ENCODE results near the gene ACAD8. TPM values are rescaled to one million over a fixed set of nuclear protein-coding genes. Genes with fewer than 3 reads are reported as not detected.

ACAD8 gene
- polyA plus RNA-seq, 1 donor from 2014 or later, result 68.8 TPM

DNA sequence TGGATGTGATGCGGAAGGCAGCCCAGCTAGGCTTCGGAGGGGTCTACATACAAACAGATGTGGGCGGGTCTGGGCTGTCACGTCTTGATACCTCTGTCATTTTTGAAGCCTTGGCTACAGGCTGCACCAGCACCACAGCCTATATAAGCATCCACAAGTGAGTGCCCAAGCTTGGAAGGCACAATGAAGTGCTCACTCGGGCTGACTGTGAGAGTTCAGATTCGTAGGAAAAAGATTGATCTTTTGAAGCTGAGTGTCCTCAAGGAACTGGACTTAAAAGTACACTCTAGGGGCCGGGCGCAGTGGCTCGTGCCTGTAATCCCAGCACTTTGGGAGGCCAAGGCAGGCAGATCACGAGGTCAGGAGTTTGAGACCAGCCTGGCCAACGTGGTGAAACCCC, 3.7 kb downstream of the ACAD8 start:
- no peaks in the 10 kb centered on the region for H3F3A ChIP-seq (ENCODE audit: insufficient read depth, low read length, poor library complexity, severe bottlenecking)

DNA sequence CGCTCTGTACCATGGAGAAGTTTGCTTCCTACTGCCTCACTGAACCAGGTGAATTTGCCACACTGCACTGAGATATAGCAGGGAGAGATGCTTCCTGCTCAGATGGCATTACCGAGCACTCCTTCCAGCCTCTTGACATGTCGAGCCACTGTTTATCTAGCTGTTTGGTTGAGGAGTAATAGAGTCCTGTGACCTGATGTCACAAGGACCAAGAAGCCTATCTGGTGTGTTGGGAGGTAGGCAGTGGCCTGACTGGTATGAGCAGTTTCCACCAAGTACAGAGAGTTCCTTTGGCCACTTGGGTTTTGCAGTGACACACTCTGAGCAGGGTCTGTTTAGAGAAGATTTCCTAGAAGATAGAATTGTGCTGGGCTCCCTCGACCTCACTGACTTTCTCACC, 5.2 kb downstream of the ACAD8 start:
- H3K4me2 ChIP-seq (ENCODE audit: low read length), result no peak overlapping the region
- no peaks in the 10 kb centered on the region for H3K36me3 ChIP-seq (ENCODE audit: insufficient read depth, low read length)
- H3K4me3 ChIP-seq (ENCODE audit: low read length), result no peak overlapping the region
- H3K27ac ChIP-seq (ENCODE audit: low read length), result no peak overlapping the region
- H2AFZ ChIP-seq (ENCODE audit: low read depth, low read length), result no peak overlapping the region
- TF ChIP-seq POLR2AphosphoS5 (IDR thresholded peaks at IDR 0.05) (no peak), EZH2 (IDR thresholded peaks at IDR 0.05; ENCODE audit: borderline replicate concordance, insufficient read depth, low read length, poor library complexity, severe bottlenecking) (no peak), SMC3 (conservative IDR thresholded peaks at IDR 0.05; ENCODE audit: poor library complexity) (no peak), EP300 (conservative IDR thresholded peaks at IDR 0.05; ENCODE audit: poor library complexity, severe bottlenecking) (no peak), RAD21 (conservative IDR thresholded peaks at IDR 0.05) (no peak), TAF1 (IDR thresholded peaks at IDR 0.05; ENCODE audit: low read depth) (no peak), MXI1 (conservative IDR thresholded peaks at IDR 0.05; ENCODE audit: poor library complexity, severe bottlenecking) (no peak), CTCF (IDR thresholded peaks at IDR 0.05; ENCODE audit: poor library complexity, severe bottlenecking) (no peak)
- TF ChIP-seq, protein P1, sequence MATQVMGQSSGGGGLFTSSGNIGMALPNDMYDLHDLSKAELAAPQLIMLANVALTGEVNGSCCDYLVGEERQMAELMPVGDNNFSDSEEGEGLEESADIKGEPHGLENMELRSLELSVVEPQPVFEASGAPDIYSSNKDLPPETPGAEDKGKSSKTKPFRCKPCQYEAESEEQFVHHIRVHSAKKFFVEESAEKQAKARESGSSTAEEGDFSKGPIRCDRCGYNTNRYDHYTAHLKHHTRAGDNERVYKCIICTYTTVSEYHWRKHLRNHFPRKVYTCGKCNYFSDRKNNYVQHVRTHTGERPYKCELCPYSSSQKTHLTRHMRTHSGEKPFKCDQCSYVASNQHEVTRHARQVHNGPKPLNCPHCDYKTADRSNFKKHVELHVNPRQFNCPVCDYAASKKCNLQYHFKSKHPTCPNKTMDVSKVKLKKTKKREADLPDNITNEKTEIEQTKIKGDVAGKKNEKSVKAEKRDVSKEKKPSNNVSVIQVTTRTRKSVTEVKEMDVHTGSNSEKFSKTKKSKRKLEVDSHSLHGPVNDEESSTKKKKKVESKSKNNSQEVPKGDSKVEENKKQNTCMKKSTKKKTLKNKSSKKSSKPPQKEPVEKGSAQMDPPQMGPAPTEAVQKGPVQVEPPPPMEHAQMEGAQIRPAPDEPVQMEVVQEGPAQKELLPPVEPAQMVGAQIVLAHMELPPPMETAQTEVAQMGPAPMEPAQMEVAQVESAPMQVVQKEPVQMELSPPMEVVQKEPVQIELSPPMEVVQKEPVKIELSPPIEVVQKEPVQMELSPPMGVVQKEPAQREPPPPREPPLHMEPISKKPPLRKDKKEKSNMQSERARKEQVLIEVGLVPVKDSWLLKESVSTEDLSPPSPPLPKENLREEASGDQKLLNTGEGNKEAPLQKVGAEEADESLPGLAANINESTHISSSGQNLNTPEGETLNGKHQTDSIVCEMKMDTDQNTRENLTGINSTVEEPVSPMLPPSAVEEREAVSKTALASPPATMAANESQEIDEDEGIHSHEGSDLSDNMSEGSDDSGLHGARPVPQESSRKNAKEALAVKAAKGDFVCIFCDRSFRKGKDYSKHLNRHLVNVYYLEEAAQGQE (IDR thresholded peaks at IDR 0.05; ENCODE audit: borderline replicate concordance), result no peak
- H3K27me3 ChIP-seq (ENCODE audit: insufficient read depth, low read depth, low read length), result no peaks in the 10 kb centered on the region
- H4K20me1 ChIP-seq (ENCODE audit: insufficient read depth), result no peaks in the 10 kb centered on the region
- H3K9me2 ChIP-seq (ENCODE audit: insufficient read depth, low read length), result no peaks in the 10 kb centered on the region
- H3K9me3 ChIP-seq (ENCODE audit: low read length), result no peaks in the 10 kb centered on the region
- H3K9ac ChIP-seq (ENCODE audit: low read length), result no peak overlapping the region
- H3K79me2 ChIP-seq (replicated peaks; ENCODE audit: insufficient read depth, low read length), result peaks cover 10% of the 10 kb centered on the region
- no peaks in the 10 kb centered on the region for H3F3A ChIP-seq (ENCODE audit: insufficient read depth, low read length, poor library complexity, severe bottlenecking)

More for the DNA sequence above, 3.7 kb downstream of the ACAD8 start:
- Histone ChIP-seq H3K79me2 (replicated peaks; ENCODE audit: insufficient read depth, low read length) (peaks cover 10% of the 10 kb centered on the region), H3K36me3 (ENCODE audit: insufficient read depth, low read length) (no peaks in the 10 kb centered on the region), H3K9me2 (ENCODE audit: insufficient read depth, low read length) (no peaks in the 10 kb centered on the region), H3K9me3 (ENCODE audit: low read length) (no peaks in the 10 kb centered on the region), H3K4me2 (ENCODE audit: low read length) (no peak overlapping the region), H3K27me3 (ENCODE audit: insufficient read depth, low read depth, low read length) (no peaks in the 10 kb centered on the region), H2AFZ (ENCODE audit: low read depth, low read length) (no peak overlapping the region), H3K9ac (ENCODE audit: low read length) (no peak overlapping the region), H3K4me3 (ENCODE audit: low read length) (no peak overlapping the region), H4K20me1 (ENCODE audit: insufficient read depth) (no peaks in the 10 kb centered on the region), H3K27ac (ENCODE audit: low read length) (no peak overlapping the region)
- no peak for TF ChIP-seq TAF1 (IDR thresholded peaks at IDR 0.05; ENCODE audit: low read depth)
- no peak for TF ChIP-seq CTCF (IDR thresholded peaks at IDR 0.05; ENCODE audit: poor library complexity, severe bottlenecking)
- TF ChIP-seq SMC3 (conservative IDR thresholded peaks at IDR 0.05; ENCODE audit: poor library complexity), result no peak
- no peak for TF ChIP-seq RAD21 (conservative IDR thresholded peaks at IDR 0.05)
- TF ChIP-seq MXI1 (conservative IDR thresholded peaks at IDR 0.05; ENCODE audit: poor library complexity, severe bottlenecking), result no peak
- TF ChIP-seq, protein P1 (IDR thresholded peaks at IDR 0.05; ENCODE audit: borderline replicate concordance), result no peak
- TF ChIP-seq POLR2AphosphoS5 (IDR thresholded peaks at IDR 0.05), result no peak
- no peak for TF ChIP-seq EP300 (conservative IDR thresholded peaks at IDR 0.05; ENCODE audit: poor library complexity, severe bottlenecking)
- no peak for TF ChIP-seq EZH2 (IDR thresholded peaks at IDR 0.05; ENCODE audit: borderline replicate concordance, insufficient read depth, low read length, poor library complexity, severe bottlenecking)
